Activated CD8-positive, alpha-beta T cell treated with anti-CD3 and anti-CD28 coated beads for 36 hours (primary cell): ENCODE measurements around the gene NDUFV1. TPM values are rescaled to one million over a fixed set of nuclear protein-coding genes. Genes with fewer than 3 reads are reported as not detected.

Experiments
- ATAC-seq: fragments of 200-7000 bp; cut with Tn5 transposase; one replicate; pipeline ENCODE4 v1.10.0; 2021; ENCODE audit warnings: mild to moderate bottlenecking, moderate library complexity
- CTCF ChIA-PET: fragments of 350-600 bp; sonication (Branson Sonifier 250); formaldehyde crosslinking; loops from one replicate; lab custom pipeline; 2021; ENCODE audit warnings: antibody characterized with exemption; lab: Charles Lee
- POLR2A ChIA-PET: fragments of 350-600 bp; sonication (Branson Sonifier 250); formaldehyde crosslinking; loops from one replicate; lab custom pipeline; 2021; ENCODE audit warnings: antibody characterized with exemption; lab: Charles Lee
- DNase-seq: peaks from one replicate; pipeline ENCODE4 v3.0.0-alpha.2; 2020
- H3K27ac Mint-ChIP-seq: one replicate; pipeline ENCODE4 v1.8.0; 2021; ENCODE audit warnings: mild to moderate bottlenecking, mixed read lengths
- H3K27me3 Mint-ChIP-seq: one replicate; pipeline ENCODE4 v1.8.0; 2021; ENCODE audit warnings: mixed read lengths
- H3K36me3 Mint-ChIP-seq: one replicate; pipeline ENCODE4 v1.8.0; 2021; ENCODE audit warnings: low read depth, mixed read lengths
- H3K4me1 Mint-ChIP-seq: one replicate; pipeline ENCODE4 v1.8.0; 2021; ENCODE audit warnings: low read depth, mixed read lengths
- H3K4me3 Mint-ChIP-seq: one replicate; pipeline ENCODE4 v1.8.0; 2021; ENCODE audit warnings: mild to moderate bottlenecking, moderate library complexity, mixed read lengths
- H3K9me3 Mint-ChIP-seq: one replicate; pipeline ENCODE4 v1.8.0; 2021; ENCODE audit warnings: mixed read lengths
- intact Hi-C: fragments of 100-400 bp; cut with micrococcal nuclease; formaldehyde crosslinking; loops from one replicate; pipeline ENCODE4 v1.10.0; 2022
- total RNA-seq, 2 experiments: library from RNA; stranded (reverse); gene quantifications; one replicate each; pipeline ENCODE4 v1.2.3, GENCODE V29; 2021
- TF ChIP-seq, protein P1 (sequence below): fragments of 200-600 bp; IDR thresholded peaks from one replicate; pipeline ENCODE4 v1.8.0; 2022; ENCODE audit warnings: antibody characterized with exemption, mild to moderate bottlenecking

The NDUFV1 gene
- total RNA-seq, 2 experiments from 2014 or later: 315 to 317 TPM

DNA sequence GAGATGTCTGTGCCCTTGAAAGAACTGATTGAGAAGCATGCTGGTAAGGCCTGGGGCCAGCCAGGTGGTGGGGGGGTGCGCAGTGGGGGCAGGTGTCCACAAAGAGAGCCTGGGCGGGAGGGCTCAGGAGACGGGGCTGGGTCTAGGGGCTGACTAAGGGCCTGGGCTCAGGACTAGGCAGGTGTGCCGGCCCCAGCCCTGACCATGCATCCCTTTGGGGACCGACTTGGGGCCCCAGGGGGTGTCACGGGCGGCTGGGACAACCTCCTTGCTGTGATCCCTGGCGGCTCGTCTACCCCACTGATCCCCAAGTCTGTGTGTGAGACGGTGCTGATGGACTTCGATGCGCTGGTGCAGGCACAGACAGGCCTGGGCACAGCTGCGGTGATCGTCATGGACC lies 4.4 kb downstream of the NDUFV1 start:
- Mint-ChIP-seq H3K4me1 (peaks cover 31% of the 10 kb centered on the region), H3K9me3 (no peaks in the 10 kb centered on the region), H3K27me3 (no peaks in the 10 kb centered on the region), H3K36me3 (peaks cover 30% of the 10 kb centered on the region), H3K4me3 (no peak overlapping the region), H3K27ac (no peak overlapping the region)
- ATAC-seq: no peak
- TF ChIP-seq, protein P1, sequence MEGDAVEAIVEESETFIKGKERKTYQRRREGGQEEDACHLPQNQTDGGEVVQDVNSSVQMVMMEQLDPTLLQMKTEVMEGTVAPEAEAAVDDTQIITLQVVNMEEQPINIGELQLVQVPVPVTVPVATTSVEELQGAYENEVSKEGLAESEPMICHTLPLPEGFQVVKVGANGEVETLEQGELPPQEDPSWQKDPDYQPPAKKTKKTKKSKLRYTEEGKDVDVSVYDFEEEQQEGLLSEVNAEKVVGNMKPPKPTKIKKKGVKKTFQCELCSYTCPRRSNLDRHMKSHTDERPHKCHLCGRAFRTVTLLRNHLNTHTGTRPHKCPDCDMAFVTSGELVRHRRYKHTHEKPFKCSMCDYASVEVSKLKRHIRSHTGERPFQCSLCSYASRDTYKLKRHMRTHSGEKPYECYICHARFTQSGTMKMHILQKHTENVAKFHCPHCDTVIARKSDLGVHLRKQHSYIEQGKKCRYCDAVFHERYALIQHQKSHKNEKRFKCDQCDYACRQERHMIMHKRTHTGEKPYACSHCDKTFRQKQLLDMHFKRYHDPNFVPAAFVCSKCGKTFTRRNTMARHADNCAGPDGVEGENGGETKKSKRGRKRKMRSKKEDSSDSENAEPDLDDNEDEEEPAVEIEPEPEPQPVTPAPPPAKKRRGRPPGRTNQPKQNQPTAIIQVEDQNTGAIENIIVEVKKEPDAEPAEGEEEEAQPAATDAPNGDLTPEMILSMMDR: no peak
- intact Hi-C loops: no loop called here
- POLR2A ChIA-PET: no interaction called here
- CTCF ChIA-PET: no interaction called here
- DNase-seq: no peak

- Mint-ChIP-seq H3K4me1 (peaks cover 35% of the 10 kb centered on the region), H3K27ac (peak overlapping the region; percentile 61), H3K4me3 (no peak overlapping the region), H3K27me3 (no peaks in the 10 kb centered on the region), H3K9me3 (no peaks in the 10 kb centered on the region), H3K36me3 (peaks cover 30% of the 10 kb centered on the region)
- ChIA-PET CTCF (interaction anchor here (6.2 kb wide), 1 partner anchor 17 kb away, joined by 89 read pairs; the partner anchor contains the start of gene NUDT8), POLR2A (no interaction called here)
- intact Hi-C loops: no loop called here
- TF ChIP-seq, protein P1: no peak
- ATAC-seq (no peak), DNase-seq (no peak)
These were observed 5.2 kb downstream of the NDUFV1 start for GRCh38 chr11:67611704-67612587.

GRCh38 chr11:67612751-67613150 lies 6.0 kb downstream of the NDUFV1 start:
- peaks cover 27% of the 10 kb centered on the region for H3K36me3 Mint-ChIP-seq
- no peak for ATAC-seq
- no peak for DNase-seq
- peak overlapping the region; percentile 99 for H3K27ac Mint-ChIP-seq
- no peaks in the 10 kb centered on the region for H3K27me3 Mint-ChIP-seq
- POLR2A ChIA-PET: interaction anchor here (1.0 to 4.3 kb wide), 2 partner anchors 10 to 16 kb away, joined by 3 to 48 read pairs; partner anchors contain the start of gene NUDT8
- H3K9me3 Mint-ChIP-seq: no peaks in the 10 kb centered on the region
- intact Hi-C loops: no loop called here
- H3K4me1 Mint-ChIP-seq: peaks cover 36% of the 10 kb centered on the region
- H3K4me3 Mint-ChIP-seq: no peak overlapping the region
- TF ChIP-seq, protein P1: no peak
- CTCF ChIA-PET: interaction anchor here (6.2 kb wide), 1 partner anchor 16 kb away, joined by 89 read pairs; the partner anchor contains the start of gene NUDT8

GRCh38 chr11:67613313-67613959 lies 6.7 kb downstream of the NDUFV1 start:
- ATAC-seq (no peak), DNase-seq (no peak)
- peak overlapping the region; percentile 77 for H3K4me3 Mint-ChIP-seq
- H3K9me3 Mint-ChIP-seq: no peaks in the 10 kb centered on the region
- POLR2A ChIA-PET: interaction anchor here (0.6 to 4.3 kb wide), 7 partner anchors 11 to 1889 kb away, joined by 3 to 48 read pairs (median 3); partner anchors contain the start of genes GSTP1 and NUDT8
- intact Hi-C loops: no loop called here
- peaks cover 23% of the 10 kb centered on the region for H3K36me3 Mint-ChIP-seq
- CTCF ChIA-PET: interaction anchor here (0.5 to 6.2 kb wide), 11 partner anchors 16 to 240 kb away, joined by 3 to 89 read pairs (median 4); partner anchors contain the start of genes ACY3, CLCF1, GSTP1 and NUDT8
- no peaks in the 10 kb centered on the region for H3K27me3 Mint-ChIP-seq
- H3K27ac Mint-ChIP-seq: peak overlapping the region; percentile 99
- TF ChIP-seq, protein P1: no peak
- peaks cover 29% of the 10 kb centered on the region for H3K4me1 Mint-ChIP-seq
